Neural crest cell (in vitro differentiated cells): ENCODE data around the gene HSPBAP1. TPM values are rescaled to one million over a fixed set of nuclear protein-coding genes. Genes with fewer than 3 reads are reported as not detected.

ENCODE experiments used
- DNase-seq: peaks from one replicate; pipeline ENCODE4 v3.0.0; 2021; ENCODE audit warnings: low read depth, mixed read lengths, low spot score
- H3K27ac Mint-ChIP-seq: one replicate; pipeline ENCODE4 v1.8.0; 2021; ENCODE audit warnings: mild to moderate bottlenecking, mixed read lengths; ENCODE audit not compliant: unreplicated experiment
- H3K27me3 Mint-ChIP-seq: 2 replicates; pipeline ENCODE4 v1.8.0; 2021; ENCODE audit warnings: low read depth, mild to moderate bottlenecking, mixed read lengths
- H3K36me3 Mint-ChIP-seq: 2 replicates; pipeline ENCODE4 v1.8.0; 2021; ENCODE audit warnings: low read depth, mild to moderate bottlenecking, mixed read lengths
- H3K4me1 Mint-ChIP-seq: 2 replicates; pipeline ENCODE4 v1.8.0; 2021; ENCODE audit warnings: mixed read lengths
- H3K4me3 Mint-ChIP-seq: one replicate; pipeline ENCODE4 v1.8.0; 2021; ENCODE audit warnings: mild to moderate bottlenecking, mixed read lengths
- H3K9me3 Mint-ChIP-seq: 2 replicates; pipeline ENCODE4 v1.8.0; 2021; ENCODE audit warnings: mixed read lengths
- CTCF ChIP-seq: fragments of 200-600 bp; sonication (generic); conservative IDR thresholded peaks from 2 replicates; pipeline ENCODE4 v1.5.0; 2021; ENCODE audit warnings: antibody characterized with exemption, mild to moderate bottlenecking
- total RNA-seq: library from RNA; stranded (reverse); gene quantifications from 2 replicates; pipeline ENCODE4 v1.2.1, GENCODE V29; 2021

HSPBAP1 gene
- total RNA-seq, 1 donor from 2014 or later = 9.9 TPM

GRCh38 chr3:122691195-122691594 lies 102.4 kb downstream of the HSPBAP1 start:
- Mint-ChIP-seq H3K4me3 (no peak overlapping the region), H3K27me3 (no peaks in the 10 kb centered on the region), H3K27ac (no peak overlapping the region), H3K36me3 (no peaks in the 10 kb centered on the region), H3K4me1 (no peaks in the 10 kb centered on the region), H3K9me3 (no peaks in the 10 kb centered on the region)
- TF ChIP-seq CTCF = no peak
- no peak for DNase-seq

- Mint-ChIP-seq H3K4me1 (no peaks in the 10 kb centered on the region), H3K9me3 (no peaks in the 10 kb centered on the region), H3K27ac (no peak overlapping the region)
Measured at GRCh38 chr3:122690096-122690495, 103.5 kb downstream of the HSPBAP1 start.

More at GRCh38 chr3:122690096-122690495, 103.5 kb downstream of the HSPBAP1 start:
- Mint-ChIP-seq H3K27me3 (no peaks in the 10 kb centered on the region), H3K36me3 (no peaks in the 10 kb centered on the region), H3K4me3 (no peak overlapping the region)
- TF ChIP-seq CTCF = no peak
- no peak for DNase-seq

Other genes with a start within 250 kb of the HSPBAP1 start
- 2.8 and 3.0 TPM in 2 replicates for gene PARP9, start 229.5 kb downstream of the HSPBAP1 start, total RNA-seq
- gene DTX3L, start 229.5 kb downstream of the HSPBAP1 start, total RNA-seq = 4.9 and 6.3 TPM in 2 replicates
- gene PARP15, start 216.2 kb downstream of the HSPBAP1 start, total RNA-seq = 0.09 TPM in 1 of 2 replicates, not detected in the other
- 6.6 TPM in 2 replicates for gene PARP14, start 113.0 kb downstream of the HSPBAP1 start, total RNA-seq
- gene SLC49A4, start 1.2 kb upstream of the HSPBAP1 start, total RNA-seq = 16.4 and 16.6 TPM in 2 replicates
- 48.8 and 57.3 TPM in 2 replicates for gene SEMA5B, start 233.9 kb upstream of the HSPBAP1 start, total RNA-seq